NCI-H524 (cell line): Measurements from ENCODE around the gene ATF6B.

Experiments
- DNase-seq, 2 experiments: peaks; one replicate each; lab custom pipeline; 2025; lab: John Stamatoyannopoulos, UW

ATF6B gene

GRCh38 chr6:32107406-32107805 lies 20.6 kb downstream of the ATF6B start:
- DNase-seq, result no peak

- no peak for DNase-seq
These were observed 22.6 kb downstream of the ATF6B start for GRCh38 chr6:32105433-32105832.

- DNase-seq, result no peak
These were observed 25.8 kb downstream of the ATF6B start for GRCh38 chr6:32102255-32102654.

- DNase-seq, result peak; percentile 17 to 57
These were observed 27.8 kb downstream of the ATF6B start for GRCh38 chr6:32100251-32100650.

GRCh38 chr6:32097364-32097763 lies 30.7 kb downstream of the ATF6B start:
- no peak for DNase-seq

- peak in 1 of 2 experiments; percentile 12 for DNase-seq
These were observed 31.4 kb downstream of the ATF6B start for GRCh38 chr6:32096394-32097258.

- no peak for DNase-seq
These were observed 32.0 kb downstream of the ATF6B start for GRCh38 chr6:32096087-32096393.

GRCh38 chr6:32095338-32096086 lies 32.5 kb downstream of the ATF6B start:
- peak in 1 of 2 experiments; percentile 25 for DNase-seq

- DNase-seq, result no peak
These were observed 35.1 kb downstream of the ATF6B start for GRCh38 chr6:32092760-32093497.

- DNase-seq, result no peak
These were observed 38.8 kb downstream of the ATF6B start for GRCh38 chr6:32089082-32089828.

GRCh38 chr6:32088487-32089049 lies 39.5 kb downstream of the ATF6B start:
- DNase-seq, result no peak

- DNase-seq, result peak; percentile 40 to 71
These were observed 40.2 kb downstream of the ATF6B start for GRCh38 chr6:32087574-32088486.

GRCh38 chr6:32086661-32087573 lies 41.1 kb downstream of the ATF6B start:
- no peak for DNase-seq

- DNase-seq, result no peak
These were observed 42.1 kb downstream of the ATF6B start for GRCh38 chr6:32085759-32086459.

- DNase-seq, result no peak
These were observed 43.3 kb downstream of the ATF6B start for GRCh38 chr6:32084780-32085179.

- DNase-seq, result no peak
These were observed 44.0 kb downstream of the ATF6B start for GRCh38 chr6:32083812-32084768.

- DNase-seq, result no peak
These were observed 45.1 kb downstream of the ATF6B start for GRCh38 chr6:32082935-32083334.

- no peak for DNase-seq
These were observed 45.6 kb downstream of the ATF6B start for GRCh38 chr6:32082478-32082877.
